Kidney capillary endothelial cell (primary cell): Measurements from ENCODE around the gene PAQR7.
"Not testable (repeated sequence)": the region's sequence is repeated elsewhere in the genome, so short reads cannot be mapped to it uniquely, and the experiment has no call there.

Source experiments
- DNase-seq: peaks from one replicate; pipeline ENCODE4 v3.0.0-alpha.2; 2018; ENCODE audit warnings: low spot score

The PAQR7 gene

GRCh38 chr1:25845664-25846063 lies 29.8 kb downstream of the PAQR7 start:
- DNase-seq, result no peak

- no peak for DNase-seq
These were observed 30.8 kb downstream of the PAQR7 start for GRCh38 chr1:25844536-25845337.

- no peak for DNase-seq
These were observed 32.0 kb downstream of the PAQR7 start for GRCh38 chr1:25843483-25843882.

DNA sequence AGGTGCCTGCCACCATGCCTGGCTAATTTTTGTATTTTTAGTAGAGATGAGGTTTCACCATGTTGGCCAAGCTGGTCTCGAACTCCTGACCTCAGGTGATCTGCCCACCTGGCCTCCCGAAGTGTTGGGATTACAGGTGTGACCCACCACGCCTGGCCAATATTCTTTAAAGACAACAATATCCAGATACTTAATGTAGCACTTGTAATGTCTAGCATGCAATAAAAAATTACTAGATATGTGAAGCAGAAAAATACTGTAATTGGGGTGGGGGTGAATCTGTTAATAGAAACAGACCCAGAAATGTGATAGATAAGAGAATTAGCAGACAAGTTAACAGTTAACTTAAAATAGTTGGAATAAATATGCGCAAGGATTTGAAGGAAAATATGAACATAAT lies 35.7 kb downstream of the PAQR7 start:
- not testable (repeated sequence) for DNase-seq

DNA sequence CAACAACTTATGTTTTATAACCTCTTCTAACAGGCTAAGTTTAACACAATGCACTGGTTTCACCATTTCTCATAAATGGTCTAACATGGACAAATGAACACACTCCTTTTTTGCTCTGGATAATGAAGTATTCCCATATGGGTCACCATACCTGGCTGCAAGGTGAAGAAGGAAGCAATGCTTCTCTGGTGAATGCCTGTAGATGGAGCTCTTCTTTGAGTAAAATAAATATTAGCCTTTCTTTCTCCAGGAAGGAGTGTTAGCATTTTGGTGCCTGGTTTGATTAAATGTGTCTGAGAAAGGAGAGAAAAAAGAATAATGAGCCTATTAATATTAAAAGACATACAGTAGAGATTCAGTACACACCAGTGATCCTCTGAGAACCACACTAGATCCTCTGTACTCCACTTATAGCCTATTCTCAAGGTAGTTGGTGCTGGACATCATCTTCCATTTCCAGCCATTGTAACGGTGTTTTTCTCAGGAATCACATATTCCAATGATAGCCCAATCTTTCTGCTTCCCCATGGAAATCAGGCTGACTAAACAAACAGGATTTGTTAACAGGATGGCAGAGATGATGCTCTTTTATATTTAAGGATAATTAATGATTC lies 38.1 kb downstream of the PAQR7 start:
- no peak for DNase-seq

DNA sequence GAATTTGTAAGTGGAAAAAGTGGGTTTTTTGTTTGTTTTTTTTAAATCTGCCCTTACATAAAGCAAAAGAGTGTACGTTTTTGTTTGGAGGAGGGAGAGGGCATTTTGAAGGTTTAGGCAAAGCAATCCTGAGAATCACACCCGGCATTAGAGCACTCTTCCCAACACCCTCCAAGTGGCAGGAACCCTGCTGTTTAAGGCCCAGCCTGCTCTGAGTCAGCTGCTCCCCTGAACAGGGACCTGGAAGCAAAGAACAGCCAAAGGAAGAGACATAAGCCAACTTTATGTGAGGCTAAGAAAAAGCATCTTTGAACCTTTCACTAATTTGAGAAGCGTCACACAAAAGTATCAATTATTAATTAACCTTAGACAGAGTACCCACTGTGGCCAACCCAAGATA lies 38.8 kb downstream of the PAQR7 start:
- DNase-seq, result no peak

DNA sequence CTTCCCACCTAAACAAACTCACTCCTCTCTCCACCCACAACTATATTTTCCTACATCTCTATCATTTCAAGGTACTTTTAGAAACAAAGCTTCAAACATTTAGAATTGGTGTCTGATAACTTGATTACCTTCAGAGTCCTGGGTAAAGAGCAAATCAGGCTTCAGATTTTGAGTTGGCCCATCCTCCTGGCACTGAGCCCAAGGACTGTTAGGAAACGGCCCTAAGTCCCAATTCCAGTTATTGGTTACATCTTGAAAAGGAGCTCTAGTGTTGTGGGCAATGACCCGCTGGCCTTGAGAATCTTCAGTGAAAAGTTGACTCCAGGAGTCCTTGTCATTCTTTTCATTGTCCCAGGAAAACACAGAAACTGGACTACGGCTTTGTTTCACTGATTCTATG lies 40.6 kb downstream of the PAQR7 start:
- DNase-seq, result no peak

GRCh38 chr1:25833158-25833557 lies 42.4 kb downstream of the PAQR7 start:
- no peak for DNase-seq

GRCh38 chr1:25832336-25833037 lies 43.0 kb downstream of the PAQR7 start:
- no peak for DNase-seq

DNA sequence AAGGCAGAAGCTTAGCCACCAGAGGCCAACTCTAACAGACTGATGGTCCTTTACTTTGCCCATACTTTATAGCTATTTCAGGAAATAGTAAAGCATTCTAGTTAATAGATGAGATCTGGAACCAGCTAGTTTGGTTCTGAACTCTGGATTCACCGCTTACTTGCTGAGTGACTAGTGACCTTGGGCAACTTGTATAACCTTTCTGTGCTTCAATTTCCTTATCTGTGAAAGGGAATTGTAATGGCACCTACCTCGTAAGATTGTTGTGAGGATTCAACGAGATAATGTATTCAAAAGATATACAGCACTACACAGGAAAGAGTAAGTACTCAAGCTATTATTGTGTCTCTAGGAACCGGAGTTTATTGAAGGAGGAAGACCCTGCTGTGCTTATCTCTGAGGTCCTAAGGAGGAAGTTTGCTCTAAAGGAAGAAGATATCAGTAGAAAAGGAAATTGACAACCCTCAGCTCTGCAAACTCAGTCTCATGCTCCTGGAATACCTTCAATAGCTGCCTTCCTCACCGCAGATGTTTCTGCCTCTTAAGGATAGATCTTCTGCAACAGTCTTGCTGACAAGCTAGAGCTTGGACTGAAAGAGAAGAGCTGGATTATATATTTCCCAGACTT lies 43.8 kb downstream of the PAQR7 start:
- DNase-seq, result no peak

DNA sequence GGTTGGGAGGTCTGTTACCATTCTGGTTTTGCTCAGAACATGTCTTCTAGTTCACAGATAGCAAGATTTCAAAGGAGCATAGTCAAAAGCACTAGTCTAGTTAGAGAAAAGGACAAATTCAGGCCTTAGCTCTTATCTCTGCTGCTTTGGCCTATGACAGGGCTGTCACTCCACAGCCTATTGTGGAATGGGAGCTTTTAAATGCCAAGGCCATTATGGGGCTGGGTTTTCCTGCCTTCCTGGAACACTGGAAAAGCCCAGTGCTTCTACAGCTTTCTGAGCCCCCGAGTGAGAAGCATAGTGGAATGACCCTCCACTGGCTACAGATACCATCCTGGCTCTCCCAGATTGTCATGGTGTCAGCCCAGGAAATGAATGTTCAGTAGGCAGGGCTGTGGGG lies 46.5 kb downstream of the PAQR7 start:
- DNase-seq, result no peak

- no peak for DNase-seq
These were observed 47.0 kb downstream of the PAQR7 start for GRCh38 chr1:25828491-25828890.

- DNase-seq, result no peak
These were observed 48.9 kb downstream of the PAQR7 start for GRCh38 chr1:25826571-25826970.

DNA sequence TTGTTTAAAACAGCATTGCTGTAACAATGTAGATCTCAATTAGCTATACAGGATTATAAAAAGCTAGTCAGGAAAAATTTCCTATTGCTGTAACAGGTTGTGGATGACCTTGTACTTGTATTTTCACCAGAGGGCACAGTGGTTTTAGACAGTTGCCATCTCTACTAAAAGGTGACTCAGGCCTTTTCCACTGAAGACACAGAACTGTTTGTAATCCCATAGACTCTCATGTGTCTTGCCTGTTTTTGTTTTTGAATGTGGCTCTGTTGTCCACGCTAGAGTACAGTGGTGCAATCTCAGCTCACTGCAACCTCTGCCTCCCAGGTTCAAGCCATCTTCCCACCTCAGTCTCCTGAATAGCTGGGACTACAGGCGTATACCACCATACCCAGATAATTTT lies 49.9 kb downstream of the PAQR7 start:
- no peak for DNase-seq

DNA sequence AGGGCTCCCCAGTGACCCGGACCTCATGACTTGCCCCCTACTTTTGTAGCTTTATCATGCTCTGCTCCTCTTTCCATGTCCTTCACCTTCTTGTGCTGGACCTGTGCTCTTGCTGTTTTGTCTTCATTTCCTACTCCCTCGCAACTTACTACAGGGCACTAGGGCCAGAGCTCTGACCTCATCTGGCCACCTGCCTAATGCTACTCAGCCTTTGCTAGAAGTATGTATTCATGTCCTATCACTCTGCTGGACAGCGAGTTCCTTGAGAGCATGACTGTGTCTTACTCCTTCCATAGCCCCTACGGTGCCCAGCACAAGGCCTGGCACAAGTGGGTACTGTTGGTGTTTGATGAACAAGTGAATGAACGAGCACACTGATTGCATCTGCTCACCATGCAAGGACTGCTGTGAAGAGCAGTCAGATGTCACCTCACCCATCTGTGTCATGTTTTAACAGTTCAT lies 53.8 kb downstream of the PAQR7 start:
- DNase-seq, result no peak

GRCh38 chr1:25821112-25821476 lies 54.4 kb downstream of the PAQR7 start:
- DNase-seq, result no peak

DNA sequence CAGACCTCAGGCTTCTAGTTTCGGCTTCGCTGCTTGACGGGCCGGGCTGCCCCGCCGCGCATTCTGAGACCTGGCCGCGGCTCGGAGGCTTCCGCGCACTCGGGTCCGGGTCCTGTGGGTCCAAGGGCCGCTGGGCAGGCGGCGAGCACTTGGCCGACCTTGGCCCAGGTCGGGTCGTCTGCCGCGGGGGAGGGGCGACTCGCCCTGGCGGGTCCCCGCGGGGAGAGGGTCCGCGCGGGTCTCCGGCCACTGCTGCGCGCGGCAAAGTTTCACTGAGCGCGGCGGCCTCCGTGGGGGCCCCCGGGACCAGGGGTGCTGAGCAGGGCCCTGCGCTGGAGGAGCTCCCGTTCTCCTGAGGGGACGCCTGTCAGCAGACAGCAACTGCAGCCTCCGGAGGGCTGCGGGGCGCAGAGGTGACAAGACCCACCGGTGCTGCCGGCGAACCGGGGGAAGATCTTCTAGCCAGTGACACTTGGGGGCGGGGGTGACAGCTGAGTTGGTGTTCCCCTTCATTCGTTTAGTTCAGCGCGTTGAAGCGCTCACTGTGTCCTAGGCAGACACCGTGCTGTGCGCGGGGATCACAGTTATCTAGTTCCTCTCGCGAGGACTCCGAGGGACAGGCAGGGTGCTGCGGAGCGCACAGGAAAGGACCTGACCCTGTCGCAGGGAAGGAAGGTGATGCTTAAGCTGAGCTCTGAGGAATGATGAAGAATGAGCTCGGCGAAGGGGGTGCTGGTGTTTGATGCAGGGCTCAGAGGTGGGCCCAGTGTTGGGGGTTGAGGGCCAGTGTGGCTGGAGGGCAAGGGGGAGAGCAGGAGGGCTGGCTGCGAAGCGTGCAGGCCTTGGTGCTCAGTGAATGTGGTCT lies 55.0 kb downstream of the PAQR7 start:
- DNase-seq, result peak; percentile 26

GRCh38 chr1:25819491-25820246 lies 55.8 kb downstream of the PAQR7 start, which contains the start of gene MTFR1L:
Gene MTFR1L, plus strand, starts transcription at chr1:25819954. Its CDS starts 3,151 bp downstream, at chr1:25823105.
- peak; percentile 35 for DNase-seq

- DNase-seq, result no peak
These were observed 56.9 kb downstream of the PAQR7 start for GRCh38 chr1:25818569-25818968.

- no peak for DNase-seq
These were observed 57.5 kb downstream of the PAQR7 start for GRCh38 chr1:25817840-25818501.
